AG10803 (cell line): ENCODE measurements around the gene GDF15.

Experiments
- DNase-seq: peaks from one replicate; pipeline ENCODE4 v3.0.0; 2010; ENCODE audit warnings: low read depth
- H3K4me3 ChIP-seq: 2 replicates; pipeline ENCODE4 v1.5.1; 2011; ENCODE audit warnings: mild to moderate bottlenecking, low read length, control low read depth
- TF ChIP-seq, protein P1 (sequence below): conservative IDR thresholded peaks from 2 replicates; pipeline ENCODE4 v1.5.1; 2011; ENCODE audit warnings: mild to moderate bottlenecking, low read length, control low read depth, inconsistent platforms

GDF15 gene, protein sequence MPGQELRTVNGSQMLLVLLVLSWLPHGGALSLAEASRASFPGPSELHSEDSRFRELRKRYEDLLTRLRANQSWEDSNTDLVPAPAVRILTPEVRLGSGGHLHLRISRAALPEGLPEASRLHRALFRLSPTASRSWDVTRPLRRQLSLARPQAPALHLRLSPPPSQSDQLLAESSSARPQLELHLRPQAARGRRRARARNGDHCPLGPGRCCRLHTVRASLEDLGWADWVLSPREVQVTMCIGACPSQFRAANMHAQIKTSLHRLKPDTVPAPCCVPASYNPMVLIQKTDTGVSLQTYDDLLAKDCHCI

DNA sequence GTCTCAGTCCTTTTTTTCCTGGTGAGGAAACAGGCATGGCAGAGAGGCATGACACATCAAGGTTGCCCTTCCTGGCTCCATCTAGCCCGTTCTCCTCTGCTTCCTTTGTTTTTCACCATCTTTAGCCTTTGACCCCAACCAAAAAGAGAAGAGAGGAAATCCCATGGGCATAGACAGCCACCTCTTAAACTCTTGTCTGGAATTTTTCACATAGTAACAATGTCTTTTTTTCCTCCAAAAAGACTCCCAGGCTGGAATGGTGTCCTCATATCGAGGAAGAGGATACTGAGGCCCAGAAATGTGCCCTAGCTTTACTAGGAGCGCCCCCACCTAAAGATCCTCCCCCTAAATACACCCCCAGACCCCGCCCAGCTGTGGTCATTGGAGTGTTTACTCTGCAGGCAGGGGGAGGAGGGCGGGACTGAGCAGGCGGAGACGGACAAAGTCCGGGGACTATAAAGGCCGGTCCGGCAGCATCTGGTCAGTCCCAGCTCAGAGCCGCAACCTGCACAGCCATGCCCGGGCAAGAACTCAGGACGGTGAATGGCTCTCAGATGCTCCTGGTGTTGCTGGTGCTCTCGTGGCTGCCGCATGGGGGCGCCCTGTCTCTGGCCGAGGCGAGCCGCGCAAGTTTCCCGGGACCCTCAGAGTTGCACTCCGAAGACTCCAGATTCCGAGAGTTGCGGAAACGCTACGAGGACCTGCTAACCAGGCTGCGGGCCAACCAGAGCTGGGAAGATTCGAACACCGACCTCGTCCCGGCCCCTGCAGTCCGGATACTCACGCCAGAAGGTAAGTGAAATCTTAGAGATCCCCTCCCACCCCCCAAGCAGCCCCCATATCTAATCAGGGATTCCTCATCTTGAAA, at the start of gene GDF15:
Gene GDF15 (plus strand): TSS at position 484 of the 868 bp plus-strand sequence. CDS start 32 bp downstream, at position 516.
- peak; percentile 94 for DNase-seq
- TF ChIP-seq, protein P1, sequence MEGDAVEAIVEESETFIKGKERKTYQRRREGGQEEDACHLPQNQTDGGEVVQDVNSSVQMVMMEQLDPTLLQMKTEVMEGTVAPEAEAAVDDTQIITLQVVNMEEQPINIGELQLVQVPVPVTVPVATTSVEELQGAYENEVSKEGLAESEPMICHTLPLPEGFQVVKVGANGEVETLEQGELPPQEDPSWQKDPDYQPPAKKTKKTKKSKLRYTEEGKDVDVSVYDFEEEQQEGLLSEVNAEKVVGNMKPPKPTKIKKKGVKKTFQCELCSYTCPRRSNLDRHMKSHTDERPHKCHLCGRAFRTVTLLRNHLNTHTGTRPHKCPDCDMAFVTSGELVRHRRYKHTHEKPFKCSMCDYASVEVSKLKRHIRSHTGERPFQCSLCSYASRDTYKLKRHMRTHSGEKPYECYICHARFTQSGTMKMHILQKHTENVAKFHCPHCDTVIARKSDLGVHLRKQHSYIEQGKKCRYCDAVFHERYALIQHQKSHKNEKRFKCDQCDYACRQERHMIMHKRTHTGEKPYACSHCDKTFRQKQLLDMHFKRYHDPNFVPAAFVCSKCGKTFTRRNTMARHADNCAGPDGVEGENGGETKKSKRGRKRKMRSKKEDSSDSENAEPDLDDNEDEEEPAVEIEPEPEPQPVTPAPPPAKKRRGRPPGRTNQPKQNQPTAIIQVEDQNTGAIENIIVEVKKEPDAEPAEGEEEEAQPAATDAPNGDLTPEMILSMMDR = peak; percentile 68
- H3K4me3 ChIP-seq = peak within 1 kb of the TSS; percentile 91

DNA sequence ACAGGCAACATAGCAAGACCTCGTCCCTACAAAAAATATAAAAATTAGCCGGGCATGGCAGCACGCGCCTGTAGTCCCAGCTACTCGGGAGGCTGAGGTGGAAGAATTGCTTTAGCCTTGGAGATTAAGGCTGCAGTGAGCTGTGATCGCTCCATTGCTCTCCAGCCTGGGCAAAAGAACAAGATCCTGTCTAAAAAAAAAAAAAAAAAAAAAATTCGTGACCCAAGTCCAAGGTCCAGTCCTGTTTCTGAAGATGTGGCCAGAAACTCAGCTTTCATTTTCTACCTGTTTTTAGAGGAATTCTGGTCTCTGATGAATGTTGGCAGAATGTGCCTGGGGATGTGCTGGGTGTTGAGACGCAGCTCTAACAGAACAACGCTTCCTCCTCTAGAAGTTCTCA, 47.4 kb upstream of the GDF15 start:
- no peak overlapping the region for H3K4me3 ChIP-seq
- TF ChIP-seq, protein P1 = no peak
- DNase-seq = no peak

DNA sequence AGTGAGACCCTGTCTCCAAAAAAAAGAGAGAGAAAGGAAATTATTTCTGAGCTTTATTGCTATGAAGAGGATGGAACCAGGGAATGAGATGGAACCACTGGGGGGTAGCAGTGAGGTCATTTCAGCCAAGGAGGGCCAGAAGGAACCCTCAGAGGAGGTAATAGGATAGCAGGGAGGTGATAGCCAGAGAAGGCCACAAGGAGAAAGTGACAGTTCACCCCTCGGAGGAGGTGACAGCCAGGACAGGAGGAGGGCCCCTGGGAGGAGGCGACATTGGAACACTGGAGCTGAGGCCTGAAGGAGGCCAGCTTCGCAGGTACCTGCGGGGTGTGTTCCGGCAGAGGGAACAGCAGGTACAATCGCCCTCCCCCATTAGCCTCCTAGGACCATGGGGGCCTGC, 46.2 kb upstream of the GDF15 start:
- DNase-seq = no peak
- peak overlapping the region; percentile 81; the same call in 1 of the 2 replicates for H3K4me3 ChIP-seq
- TF ChIP-seq, protein P1 = peak; percentile 39

DNA sequence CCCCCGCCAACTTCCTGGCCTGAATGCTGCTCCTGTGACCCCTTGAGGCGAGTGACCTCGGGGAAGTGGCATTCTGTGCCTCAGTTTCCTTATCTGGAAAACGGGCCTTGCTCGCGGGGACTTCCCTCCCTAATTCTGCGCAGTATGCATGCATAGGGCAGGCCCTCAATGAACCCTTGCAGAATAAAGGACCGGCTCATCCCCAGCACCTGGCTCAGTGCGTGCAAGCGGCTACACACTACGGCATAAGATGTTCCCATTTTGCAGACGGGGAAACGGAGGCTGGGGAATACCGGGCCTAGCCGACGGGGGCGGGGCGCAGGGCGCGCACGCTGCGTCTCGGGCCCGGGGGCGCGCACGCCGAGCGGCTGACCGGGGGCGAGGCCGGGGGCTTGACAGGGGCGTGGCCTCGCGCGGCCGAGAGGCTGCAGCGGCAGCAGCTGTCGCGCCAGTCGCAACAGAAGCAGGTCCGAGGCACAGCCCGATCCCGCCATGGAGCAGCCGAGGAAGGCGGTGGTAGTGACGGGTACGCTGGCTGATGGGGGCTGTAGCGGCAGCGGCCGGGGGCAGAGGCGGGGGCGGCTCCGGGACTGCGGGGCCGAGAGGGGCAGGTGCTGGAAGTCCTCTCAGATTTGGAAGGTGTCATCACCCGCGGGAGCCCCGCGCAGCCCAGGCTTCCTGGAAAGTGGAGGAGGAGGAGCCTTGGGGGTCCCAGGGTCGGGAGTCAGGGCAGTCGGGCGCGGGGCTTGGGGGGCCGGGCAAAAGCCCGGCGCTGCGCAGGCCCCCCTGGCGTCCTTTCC, 45.6 kb upstream of the GDF15 start, which contains the start of gene PGPEP1:
Gene PGPEP1 (plus strand): TSS at position 409 of the 800 bp plus-strand sequence. CDS start 84 bp downstream, at position 493.
- peak; percentile 43 for DNase-seq
- H3K4me3 ChIP-seq = peak within 1 kb of the TSS; percentile 81
- TF ChIP-seq, protein P1 = no peak

DNA sequence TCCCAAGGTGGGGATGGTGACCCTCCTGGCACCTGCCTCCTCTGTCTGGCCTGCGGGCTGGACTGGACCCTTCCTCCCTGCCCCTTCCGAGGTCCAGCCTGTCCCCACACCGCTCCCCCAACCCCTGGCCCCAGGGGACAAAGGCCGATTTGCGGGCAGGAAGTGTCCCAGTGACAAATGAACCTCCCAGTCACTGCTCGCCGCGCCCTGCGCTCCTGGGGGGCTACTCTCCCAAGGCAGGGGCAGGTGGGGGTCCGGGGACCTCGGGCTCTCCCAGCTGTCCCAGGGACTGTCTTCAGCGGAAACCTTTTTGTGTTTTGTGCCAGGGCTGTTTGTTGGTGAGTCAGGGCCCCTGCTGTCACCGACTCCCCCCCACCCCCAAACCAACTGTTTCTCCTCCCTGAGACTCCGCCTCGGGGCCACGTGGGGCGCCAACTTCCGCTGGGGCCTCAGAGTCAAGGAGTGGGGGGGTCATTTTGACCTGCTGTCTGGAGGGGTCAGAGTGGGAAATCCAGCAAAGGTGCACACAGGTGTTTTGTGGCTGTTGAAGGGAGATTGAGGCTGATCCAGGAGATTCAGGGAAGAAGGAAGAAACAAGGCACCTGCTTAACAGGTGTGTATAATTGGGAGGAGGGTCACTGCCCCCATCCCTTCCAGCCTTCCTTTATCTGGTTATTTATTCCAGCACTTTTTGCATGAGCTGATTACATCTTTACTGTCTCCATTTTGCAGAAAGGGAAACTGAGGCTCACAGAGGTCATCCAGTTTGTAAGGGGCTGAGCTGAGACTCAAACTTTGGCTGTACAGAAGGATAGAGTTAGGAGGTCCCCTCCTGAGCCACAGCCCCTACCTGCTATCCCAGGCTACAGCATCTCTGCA, 44.7 kb upstream of the GDF15 start:
- H3K4me3 ChIP-seq = peak overlapping the region; percentile 81
- TF ChIP-seq, protein P1 = no peak
- DNase-seq = peak; percentile 52

DNA sequence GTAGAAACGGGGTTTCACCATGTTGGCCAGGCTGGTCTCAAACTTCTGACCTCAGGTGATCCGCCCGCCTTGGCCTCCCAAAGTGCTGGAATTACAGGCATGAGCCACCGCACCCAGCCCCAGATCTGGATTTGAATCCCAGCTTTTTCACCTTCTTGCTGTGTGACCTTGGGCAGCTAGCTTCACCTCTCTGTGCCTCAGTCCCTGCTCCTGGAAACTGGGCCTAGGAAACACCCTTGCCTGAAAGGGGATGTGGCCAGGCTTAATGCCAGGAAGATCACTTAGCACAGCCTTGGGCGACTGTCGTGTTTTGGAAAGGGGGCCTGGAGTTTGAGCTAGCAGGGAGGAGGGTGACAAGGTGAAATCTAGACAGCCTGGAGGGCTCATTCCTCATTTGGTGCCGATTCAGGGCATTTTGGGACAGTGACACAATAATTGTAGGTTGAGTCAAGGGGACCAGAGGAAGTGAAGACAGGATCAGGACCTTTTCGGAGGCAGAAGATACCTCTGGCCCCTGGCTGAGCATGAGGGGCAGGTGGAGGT, 43.8 kb upstream of the GDF15 start:
- H3K4me3 ChIP-seq = no peak overlapping the region
- TF ChIP-seq, protein P1 = no peak
- DNase-seq = no peak
